HG03064 (cell line): ENCODE results near the gene CDK5.
"Not testable (repeated sequence)": the region's sequence is repeated elsewhere in the genome, so short reads cannot be mapped to it uniquely, and the experiment has no call there.

Experiments used
- ATAC-seq: cut with Tn5 transposase; IDR thresholded peaks from one replicate; pipeline ENCODE4 v1.9.1; 2021; ENCODE audit warnings: low read depth; ENCODE audit not compliant: unreplicated experiment

Gene CDK5

DNA sequence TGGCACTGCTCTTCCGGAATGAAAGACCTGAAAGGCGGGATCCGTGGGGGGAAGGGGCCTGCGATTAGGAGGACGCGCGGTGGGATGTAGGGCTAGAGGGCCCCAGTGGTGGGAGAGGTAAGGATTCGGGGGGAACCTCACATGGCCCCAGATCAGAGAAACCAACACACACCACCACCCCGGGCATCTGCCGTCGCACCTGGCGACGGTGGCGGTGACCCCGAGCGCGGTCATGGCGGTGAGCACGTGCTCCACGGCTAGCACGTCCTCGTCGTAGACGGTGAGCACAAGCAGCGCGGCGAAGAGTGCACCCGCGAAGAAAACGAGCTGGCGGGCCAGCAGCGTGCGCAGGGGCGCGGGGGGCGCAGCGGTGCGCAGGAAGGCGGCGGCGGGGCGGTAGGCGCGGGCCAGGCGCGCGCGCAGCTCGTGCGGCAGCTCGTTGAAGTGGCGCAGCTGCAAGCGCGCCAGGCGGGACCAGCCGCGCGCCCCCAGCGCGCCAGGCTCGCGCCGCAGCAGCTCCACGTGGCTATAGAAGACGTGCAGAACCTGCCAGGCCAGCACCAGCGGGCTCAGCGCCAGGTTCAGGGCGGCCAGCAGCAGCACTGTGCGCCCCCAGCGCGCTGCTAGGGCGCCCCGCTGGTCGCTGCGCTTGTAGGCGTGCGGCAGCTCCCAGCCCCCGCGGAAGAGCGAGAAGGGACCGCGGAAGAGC is 39.1 kb downstream of the CDK5 start:
- ATAC-seq = no peak

- no peak for ATAC-seq
Observed at GRCh38 chr7:151017953-151018420, 39.7 kb downstream of the CDK5 start.

DNA sequence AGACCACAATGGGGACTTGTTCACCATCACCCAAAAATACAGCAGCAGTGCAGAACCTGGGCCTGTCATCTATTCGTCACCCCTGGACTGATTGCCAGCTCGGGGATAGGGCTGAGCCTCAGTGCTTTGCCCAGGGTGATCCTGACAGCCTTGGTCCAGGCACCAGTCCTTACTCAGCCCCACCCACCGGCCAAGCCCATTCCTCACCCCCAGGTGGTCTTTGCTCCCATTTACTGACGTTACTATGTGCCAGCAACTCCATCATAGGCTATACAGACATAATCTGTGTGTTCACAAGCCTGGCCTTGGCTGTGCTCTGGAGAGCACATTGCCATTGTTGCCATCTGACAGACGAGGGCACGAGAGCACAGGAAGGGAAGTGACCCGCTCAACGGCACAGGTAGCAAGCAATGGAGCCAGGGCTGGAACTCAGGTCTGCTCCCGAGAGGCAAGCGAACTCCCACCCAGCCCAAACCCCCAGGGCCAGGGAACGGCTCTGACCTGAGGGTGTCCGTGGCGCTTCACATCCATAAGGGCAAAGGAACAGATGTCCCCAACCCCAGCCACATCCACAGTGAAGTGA is 40.2 kb downstream of the CDK5 start:
- ATAC-seq = no peak

GRCh38 chr7:151016942-151017341 is 40.8 kb downstream of the CDK5 start:
- no peak for ATAC-seq

DNA sequence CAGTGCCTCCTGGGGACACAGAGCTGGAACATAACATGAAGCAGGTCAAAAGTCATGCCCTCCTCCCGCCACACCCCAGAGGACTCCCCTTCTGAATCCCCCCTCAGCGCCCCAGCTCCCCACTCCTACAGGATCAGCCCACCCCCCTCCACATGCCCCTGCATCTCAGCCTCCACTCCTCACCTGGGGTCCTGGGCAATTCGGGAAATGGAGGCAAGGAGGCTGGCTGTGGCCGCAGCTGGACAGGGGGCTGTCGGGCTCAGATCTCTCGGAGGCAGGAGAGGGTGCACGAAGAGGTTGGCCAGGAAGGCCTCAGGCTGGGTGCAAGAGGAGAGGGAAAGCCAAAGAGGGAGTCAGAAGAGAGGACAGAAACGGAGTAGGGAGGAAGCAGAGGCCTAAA is 41.2 kb downstream of the CDK5 start:
- no peak for ATAC-seq

GRCh38 chr7:151015967-151016366 is 41.7 kb downstream of the CDK5 start:
- no peak for ATAC-seq

GRCh38 chr7:151014950-151015349 is 42.7 kb downstream of the CDK5 start:
- no peak for ATAC-seq

DNA sequence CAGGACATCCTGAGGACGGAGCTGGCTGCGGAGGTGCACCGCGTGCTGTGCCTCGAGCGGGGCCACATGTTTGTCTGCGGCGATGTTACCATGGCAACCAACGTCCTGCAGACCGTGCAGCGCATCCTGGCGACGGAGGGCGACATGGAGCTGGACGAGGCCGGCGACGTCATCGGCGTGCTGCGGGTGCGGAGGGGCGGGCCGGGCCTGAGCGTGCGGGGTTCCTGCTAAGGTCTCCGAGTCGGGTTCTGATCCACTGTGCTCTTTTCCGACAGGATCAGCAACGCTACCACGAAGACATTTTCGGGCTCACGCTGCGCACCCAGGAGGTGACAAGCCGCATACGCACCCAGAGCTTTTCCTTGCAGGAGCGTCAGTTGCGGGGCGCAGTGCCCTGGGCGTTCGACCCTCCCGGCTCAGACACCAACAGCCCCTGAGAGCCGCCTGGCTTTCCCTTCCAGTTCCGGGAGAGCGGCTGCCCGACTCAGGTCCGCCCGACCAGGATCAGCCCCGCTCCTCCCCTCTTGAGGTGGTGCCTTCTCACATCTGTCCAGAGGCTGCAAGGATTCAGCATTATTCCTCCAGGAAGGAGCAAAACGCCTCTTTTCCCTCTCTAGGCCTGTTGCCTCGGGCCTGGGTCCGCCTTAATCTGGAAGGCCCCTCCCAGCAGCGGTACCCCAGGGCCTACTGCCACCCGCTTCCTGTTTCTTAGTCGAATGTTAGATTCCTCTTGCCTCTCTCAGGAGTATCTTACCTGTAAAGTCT is 43.8 kb downstream of the CDK5 start:
- no peak for ATAC-seq

DNA sequence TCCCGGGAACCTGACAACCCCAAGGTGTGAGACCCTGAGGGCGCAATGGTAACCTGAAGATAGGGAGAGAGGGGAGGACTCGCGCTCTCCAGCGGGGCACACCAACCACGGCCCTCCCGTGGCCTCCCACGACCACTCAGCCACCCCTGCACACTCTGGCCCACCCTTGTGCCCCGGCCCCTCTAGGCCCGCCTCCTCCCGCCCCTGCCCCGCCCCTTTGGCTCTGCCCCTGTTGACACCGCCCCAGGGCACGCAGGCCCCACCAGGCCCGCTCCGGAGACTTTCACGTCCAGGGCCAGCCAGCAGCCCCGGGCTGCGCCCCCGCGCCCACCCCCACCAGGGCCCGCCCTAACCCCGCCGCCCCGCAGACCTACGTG is 44.4 kb downstream of the CDK5 start:
- no peak for ATAC-seq

- no peak for ATAC-seq
Observed at GRCh38 chr7:151012911-151013347, 44.8 kb downstream of the CDK5 start.

- no peak for ATAC-seq
Observed at GRCh38 chr7:151012031-151012692, 45.5 kb downstream of the CDK5 start.

DNA sequence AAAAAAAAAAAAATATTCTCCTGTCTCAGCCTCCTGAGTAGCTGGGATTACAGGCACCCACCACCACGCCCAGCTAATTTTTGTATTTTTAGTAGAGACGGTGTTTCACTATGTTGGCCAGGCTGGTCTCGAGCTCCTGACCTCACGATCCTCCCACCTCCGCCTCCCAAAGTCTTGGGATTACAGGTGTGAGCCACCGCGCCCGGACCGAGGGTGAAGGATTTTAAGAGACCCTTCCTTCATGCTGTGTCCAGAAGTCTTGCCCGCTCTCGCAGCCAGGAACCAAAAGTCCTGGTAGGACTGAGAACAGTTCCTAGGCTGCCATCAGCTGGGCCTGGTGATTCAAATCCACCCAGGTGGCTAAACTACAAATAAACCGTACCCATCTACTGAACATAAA is 46.1 kb downstream of the CDK5 start:
- not testable (repeated sequence) for ATAC-seq

GRCh38 chr7:151011097-151011409 is 46.6 kb downstream of the CDK5 start:
- no peak for ATAC-seq

DNA sequence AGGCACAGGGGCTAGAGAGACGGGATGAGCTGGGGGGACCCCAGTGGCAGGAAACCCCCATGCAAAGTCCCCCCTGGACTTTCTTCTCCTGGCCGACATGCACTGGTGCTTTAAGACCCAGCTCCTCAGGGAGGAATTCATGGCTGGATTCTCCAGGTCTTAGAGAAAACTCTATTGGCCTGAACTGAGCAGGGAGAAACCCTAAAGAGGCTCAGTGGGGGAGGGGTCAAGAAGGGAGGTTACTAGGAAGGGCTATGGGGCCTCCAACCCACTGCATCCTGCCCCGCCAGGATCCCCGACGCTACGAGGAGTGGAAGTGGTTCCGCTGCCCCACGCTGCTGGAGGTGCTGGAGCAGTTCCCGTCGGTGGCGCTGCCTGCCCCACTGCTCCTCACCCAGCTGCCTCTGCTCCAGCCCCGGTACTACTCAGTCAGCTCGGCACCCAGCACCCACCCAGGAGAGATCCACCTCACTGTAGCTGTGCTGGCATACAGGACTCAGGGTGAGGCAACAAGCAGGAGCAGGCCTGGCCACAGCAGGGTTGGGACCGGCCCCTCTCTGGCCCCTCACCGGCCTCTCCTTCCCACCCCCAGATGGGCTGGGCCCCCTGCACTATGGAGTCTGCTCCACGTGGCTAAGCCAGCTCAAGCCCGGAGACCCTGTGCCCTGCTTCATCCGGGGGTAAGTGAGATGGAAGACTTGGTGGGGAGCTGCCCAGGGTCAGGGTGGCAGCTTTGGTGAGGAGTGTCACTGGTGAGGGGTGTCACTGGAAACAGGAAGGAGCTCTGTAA is 47.2 kb downstream of the CDK5 start:
- ATAC-seq = no peak

DNA sequence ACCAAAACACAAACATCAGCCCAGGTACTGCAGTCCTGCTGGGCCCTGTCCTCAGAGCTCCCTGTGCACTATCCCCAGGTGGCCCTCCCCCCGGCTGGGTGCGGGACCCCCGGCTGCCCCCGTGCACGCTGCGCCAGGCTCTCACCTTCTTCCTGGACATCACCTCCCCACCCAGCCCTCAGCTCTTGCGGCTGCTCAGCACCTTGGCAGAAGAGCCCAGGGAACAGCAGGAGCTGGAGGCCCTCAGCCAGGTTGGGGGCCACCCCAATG is 47.7 kb downstream of the CDK5 start:
- ATAC-seq = no peak

DNA sequence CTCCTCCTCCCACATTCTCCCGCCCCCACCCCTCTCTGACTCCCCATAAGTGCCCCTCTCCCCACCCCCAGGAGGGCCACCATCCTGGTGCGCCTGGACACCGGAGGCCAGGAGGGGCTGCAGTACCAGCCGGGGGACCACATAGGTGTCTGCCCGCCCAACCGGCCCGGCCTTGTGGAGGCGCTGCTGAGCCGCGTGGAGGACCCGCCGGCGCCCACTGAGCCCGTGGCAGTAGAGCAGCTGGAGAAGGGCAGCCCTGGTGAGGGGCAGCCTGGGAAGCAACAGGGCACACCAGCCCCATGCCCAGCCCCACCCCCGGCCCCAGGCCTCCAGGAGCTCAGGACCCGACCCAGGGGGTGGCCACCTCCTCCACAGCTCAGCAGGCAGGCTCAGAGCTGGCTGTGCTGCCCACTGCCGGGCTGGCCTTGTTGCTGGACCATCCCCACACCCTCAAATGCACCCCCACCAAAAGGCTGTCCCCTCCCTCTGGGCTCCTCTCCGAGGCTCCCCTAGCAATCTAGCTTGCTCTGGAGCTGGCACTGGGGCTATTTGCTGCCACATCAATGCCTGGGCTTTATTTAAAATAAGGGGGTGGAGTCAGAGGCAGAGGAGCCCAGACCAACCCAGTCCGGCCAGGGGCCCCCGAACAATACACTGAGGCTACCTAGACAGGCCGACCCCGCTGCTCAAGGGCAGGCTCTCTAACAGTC is 48.2 kb downstream of the CDK5 start:
- ATAC-seq = no peak

DNA sequence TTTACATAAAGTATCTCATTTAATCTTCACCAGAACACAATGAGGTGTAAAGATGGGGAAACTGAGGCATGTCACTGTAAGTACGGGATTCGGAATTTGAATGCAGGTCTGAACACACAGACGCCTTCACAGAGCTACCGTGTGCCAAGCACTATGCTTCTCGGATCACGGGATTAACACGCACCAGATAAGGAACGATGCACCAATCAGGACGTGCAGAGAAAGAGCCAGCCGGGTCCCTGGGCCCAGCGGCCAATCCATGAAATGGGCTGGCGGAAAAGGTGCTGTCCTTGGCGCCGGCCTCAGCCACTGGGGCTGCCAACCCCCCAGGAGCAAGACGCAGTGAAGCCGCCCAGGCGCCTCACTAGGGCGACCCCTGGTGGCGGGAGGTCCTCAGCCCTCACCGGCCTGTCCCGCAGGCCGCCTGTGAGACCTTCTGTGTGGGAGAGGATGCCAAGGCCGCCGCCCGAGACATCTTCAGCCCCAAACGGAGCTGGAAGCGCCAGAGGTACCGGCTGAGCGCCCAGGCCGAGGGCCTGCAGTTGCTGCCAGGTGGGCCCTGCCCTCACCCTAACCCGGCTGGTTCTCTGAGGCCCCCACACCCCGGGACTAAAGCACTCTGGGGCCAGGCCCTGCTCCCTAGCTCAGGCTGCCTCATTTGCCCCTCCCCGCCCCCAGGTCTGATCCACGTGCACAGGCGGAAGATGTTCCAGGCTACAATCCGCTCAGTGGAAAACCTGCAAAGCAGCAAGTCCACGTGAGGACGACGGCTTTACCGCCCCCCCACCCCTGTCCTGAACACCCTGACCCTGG is 49.0 kb downstream of the CDK5 start:
- no peak for ATAC-seq

DNA sequence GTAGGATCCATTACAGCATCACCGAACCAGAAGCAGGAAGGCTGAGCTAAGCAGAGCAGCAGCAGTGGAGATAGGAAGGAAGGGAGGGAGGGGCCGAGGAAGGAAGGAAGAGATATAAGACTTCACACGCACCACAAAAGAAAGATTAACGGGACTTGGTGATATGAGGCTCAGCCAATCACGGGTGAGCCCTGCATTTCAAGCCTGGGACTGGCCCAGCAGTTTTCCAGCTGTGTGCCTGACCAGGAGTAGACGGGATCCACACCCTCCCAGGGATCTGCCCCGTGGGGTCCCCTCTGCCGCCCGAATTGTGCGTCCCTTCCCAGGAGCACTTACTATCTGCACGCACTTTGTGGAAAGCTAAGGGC is 49.6 kb downstream of the CDK5 start:
- ATAC-seq = no peak

GRCh38 chr7:151007469-151007898 is 50.2 kb downstream of the CDK5 start:
- ATAC-seq = no peak
